T-helper 17 cell (primary cell): Measurements from ENCODE around the gene GLT8D2. TPM values are rescaled to one million over a fixed set of nuclear protein-coding genes. Genes with fewer than 3 reads are reported as not detected.
A peak's percentile ranks its signal among the peaks of the same experiment; 100 is the strongest.

Experiments used
- ATAC-seq: fragments of 150-1000 bp; cut with Tn5 transposase; 2 replicates; pipeline ENCODE4 v1.10.0; 2021; ENCODE audit warnings: mild to moderate bottlenecking, moderate library complexity
- DNase-seq, 3 donors: peaks; one replicate each; pipeline versions ENCODE4 v3.0.0 to v3.0.0-alpha.2; 2020 to 2021
- H3K9me3 ChIP-seq: one replicate; pipeline ENCODE4 v1.7.0; 2013; ENCODE audit warnings: low read length, mild to moderate bottlenecking; ENCODE audit not compliant: control insufficient read depth, poor library complexity, severe bottlenecking
- H3K27ac Mint-ChIP-seq: one replicate; pipeline ENCODE4 v1.8.0; 2022; ENCODE audit warnings: mild to moderate bottlenecking, moderate library complexity, mixed read lengths
- H3K27me3 Mint-ChIP-seq: one replicate; pipeline ENCODE4 v1.8.0; 2022; ENCODE audit warnings: mixed read lengths
- H3K36me3 Mint-ChIP-seq: one replicate; pipeline ENCODE4 v1.8.0; 2022; ENCODE audit warnings: low read depth, mixed read lengths
- H3K4me1 Mint-ChIP-seq: one replicate; pipeline ENCODE4 v1.8.0; 2022; ENCODE audit warnings: mild to moderate bottlenecking, mixed read lengths
- H3K4me3 Mint-ChIP-seq: one replicate; pipeline ENCODE4 v1.8.0; 2022; ENCODE audit warnings: mild to moderate bottlenecking, moderate library complexity, mixed read lengths
- total RNA-seq, 4 donors: library from RNA in 2 of 4; stranded (reverse) in 2 of 4; gene quantifications; one replicate each; pipeline ENCODE4 v1.2.3 and lab custom pipeline; 2022 to 2026

GLT8D2 gene
- total RNA-seq, 2 donors from 2014 or later = not detected

- Mint-ChIP-seq H3K27me3 (peaks cover 15% of the 10 kb centered on the region), H3K4me1 (peaks cover 20% of the 10 kb centered on the region), H3K4me3 (peak within 1 kb of the TSS; percentile 94), H3K27ac (peak within 1 kb of the TSS; percentile 45), H3K36me3 (peaks cover 4% of the 10 kb centered on the region)
- ATAC-seq (peak; percentile 98), DNase-seq (peak; percentile 80 to 87 (median 82))
- no peaks in the 10 kb centered on the region for H3K9me3 ChIP-seq
Measured at GRCh38 chr12:104064031-104064841, 14.2 kb upstream of the GLT8D2 start, which contains the start of gene HCFC2. Gene HCFC2 (plus strand): TSS chr12:104064531. CDS start chr12:104064561, 30 bp downstream.

DNA sequence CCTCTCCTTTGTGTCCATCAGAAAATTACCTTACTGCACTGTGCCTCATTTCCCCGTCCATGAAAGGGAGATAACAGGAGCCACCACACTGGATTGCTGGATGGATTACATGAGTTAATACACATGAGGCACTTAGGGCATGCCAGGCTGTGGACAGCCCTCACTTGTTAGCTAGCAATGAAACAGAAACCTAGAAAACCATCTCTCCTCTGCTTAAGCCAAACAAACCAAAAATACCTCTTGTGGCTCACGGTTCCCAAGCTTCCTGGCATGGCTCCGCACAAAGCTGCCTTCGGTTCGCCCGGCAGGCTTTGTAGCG is 13.7 kb upstream of the GLT8D2 start:
- DNase-seq = no peak
- Mint-ChIP-seq H3K4me3 (peak overlapping the region; percentile 94), H3K27me3 (peaks cover 20% of the 10 kb centered on the region), H3K27ac (no peak overlapping the region), H3K4me1 (peaks cover 19% of the 10 kb centered on the region), H3K36me3 (peaks cover 5% of the 10 kb centered on the region)
- peak; percentile 29 for ATAC-seq
- no peaks in the 10 kb centered on the region for H3K9me3 ChIP-seq

DNA sequence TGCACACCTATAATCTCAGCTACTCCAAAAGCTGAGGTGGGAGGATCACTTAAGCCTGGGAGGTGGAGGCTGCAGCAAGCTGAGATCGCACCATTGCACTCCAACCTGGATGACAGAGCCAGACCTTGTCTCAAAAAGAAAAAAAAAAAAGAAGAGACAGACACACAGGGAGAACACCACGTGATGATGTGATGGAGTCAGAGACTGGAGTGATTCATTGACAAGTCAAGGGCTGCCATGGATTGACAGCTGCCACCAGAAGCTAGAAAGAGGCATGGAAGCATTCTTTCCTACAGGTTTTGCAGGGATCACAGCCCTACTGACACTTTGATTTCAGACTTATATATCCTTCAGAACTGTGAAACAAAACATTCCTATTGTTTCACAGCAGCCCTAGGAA is 10.8 kb upstream of the GLT8D2 start:
- Mint-ChIP-seq H3K4me3 (no peak overlapping the region), H3K4me1 (peaks cover 5% of the 10 kb centered on the region), H3K27ac (no peak overlapping the region), H3K36me3 (peaks cover 6% of the 10 kb centered on the region), H3K27me3 (peaks cover 31% of the 10 kb centered on the region)
- H3K9me3 ChIP-seq = no peaks in the 10 kb centered on the region
- DNase-seq (no peak), ATAC-seq (no peak)

DNA sequence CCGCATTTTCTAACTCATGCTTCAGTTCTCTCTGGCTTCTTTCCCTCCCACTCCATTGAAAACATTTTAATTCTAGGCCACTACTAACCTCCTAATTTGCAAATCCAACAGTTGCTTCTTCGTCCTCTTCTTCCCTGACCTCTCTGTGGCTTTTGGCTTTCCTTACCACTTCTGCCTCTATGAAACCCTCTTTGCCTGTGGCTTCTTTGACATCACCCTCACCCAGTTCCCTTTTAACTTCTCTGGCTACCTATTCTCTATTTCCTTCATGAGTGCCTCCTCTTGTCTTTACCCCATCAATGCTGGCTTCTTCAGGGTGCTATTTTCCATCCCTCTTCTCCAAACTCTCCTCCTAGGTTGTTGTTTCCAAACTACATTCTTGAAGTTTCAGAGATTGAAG is 10.0 kb upstream of the GLT8D2 start:
- no peak overlapping the region for H3K27ac Mint-ChIP-seq
- H3K27me3 Mint-ChIP-seq = peaks cover 39% of the 10 kb centered on the region
- H3K4me1 Mint-ChIP-seq = peaks cover 5% of the 10 kb centered on the region
- no peak overlapping the region for H3K4me3 Mint-ChIP-seq
- no peak for DNase-seq
- H3K36me3 Mint-ChIP-seq = peaks cover 6% of the 10 kb centered on the region
- no peak for ATAC-seq
- H3K9me3 ChIP-seq = no peaks in the 10 kb centered on the region

DNA sequence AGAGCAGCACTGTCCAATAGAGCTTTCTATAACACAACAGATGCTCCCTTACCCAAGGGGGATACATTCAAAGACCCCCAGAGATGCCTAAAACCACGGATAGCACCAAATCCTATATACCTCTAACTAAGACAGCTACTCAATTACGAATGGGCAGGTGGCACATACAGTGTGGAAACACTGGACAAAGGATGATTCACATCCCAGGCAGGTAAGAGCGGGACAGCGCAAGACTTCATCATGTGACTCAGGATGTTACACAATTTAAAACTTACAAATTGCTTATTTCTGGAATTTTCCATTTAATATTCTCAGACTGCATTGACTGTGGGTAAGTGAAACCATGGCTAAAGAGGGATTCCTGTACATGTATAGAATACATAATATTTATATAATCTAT is 8.8 kb upstream of the GLT8D2 start:
- no peaks in the 10 kb centered on the region for H3K9me3 ChIP-seq
- ATAC-seq (no peak), DNase-seq (no peak)
- Mint-ChIP-seq H3K27ac (no peak overlapping the region), H3K36me3 (peaks cover 6% of the 10 kb centered on the region), H3K4me1 (peaks cover 5% of the 10 kb centered on the region), H3K27me3 (peaks cover 49% of the 10 kb centered on the region), H3K4me3 (no peak overlapping the region)

DNA sequence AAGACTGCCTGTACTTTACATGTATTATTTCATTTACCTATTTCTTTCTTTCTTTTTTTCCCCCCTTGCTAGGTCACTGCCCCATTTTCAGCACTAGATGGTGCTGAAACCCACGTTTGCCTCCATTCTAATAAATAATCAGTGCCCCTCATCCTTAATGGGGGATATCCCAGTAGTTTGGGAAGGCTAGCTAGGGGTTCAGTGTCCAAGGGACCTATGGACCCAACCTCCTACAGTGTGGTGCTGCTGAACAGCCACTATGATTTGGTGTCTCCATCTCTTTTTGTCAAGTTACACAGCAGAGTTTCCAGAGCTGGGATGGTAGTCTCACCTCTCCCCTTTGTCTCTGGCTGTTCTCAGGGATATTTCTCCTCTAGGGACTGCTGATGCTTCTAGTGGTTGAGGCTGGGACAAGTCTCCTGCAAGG is 7.8 kb upstream of the GLT8D2 start:
- Mint-ChIP-seq H3K27ac (no peak overlapping the region), H3K4me1 (peaks cover 3% of the 10 kb centered on the region)
- no peak for DNase-seq

DNA sequence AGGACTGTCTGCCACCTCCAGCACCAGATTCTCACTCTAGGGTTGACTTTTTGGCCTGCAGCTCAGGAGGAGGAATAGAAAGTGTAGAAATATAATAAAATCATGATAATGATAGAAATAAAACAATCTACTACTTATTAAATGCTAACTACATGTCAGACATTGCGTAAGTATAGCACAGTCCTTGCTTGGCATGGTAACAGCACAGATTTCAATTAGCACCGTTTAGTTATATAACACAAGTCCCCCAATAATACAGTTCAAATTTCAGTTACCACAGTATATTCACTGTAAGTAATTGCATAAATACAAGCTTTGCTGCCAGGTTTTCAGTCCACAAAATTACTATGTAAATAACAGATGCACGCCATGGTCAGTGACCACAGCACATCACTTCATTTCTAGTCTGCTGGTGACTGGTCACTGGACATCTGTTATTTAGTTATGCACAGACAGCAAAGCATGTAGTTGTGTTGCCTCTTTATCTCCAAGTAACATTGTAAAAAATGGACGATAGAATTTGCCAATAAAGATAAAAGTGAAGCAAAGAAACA is 6.5 kb upstream of the GLT8D2 start:
- DNase-seq (no peak), ATAC-seq (no peak)
- H3K4me1 Mint-ChIP-seq = peaks cover 3% of the 10 kb centered on the region
- H3K36me3 Mint-ChIP-seq = peaks cover 6% of the 10 kb centered on the region
- H3K9me3 ChIP-seq = no peaks in the 10 kb centered on the region
- H3K4me3 Mint-ChIP-seq = no peak overlapping the region
- peaks cover 57% of the 10 kb centered on the region for H3K27me3 Mint-ChIP-seq
- no peak overlapping the region for H3K27ac Mint-ChIP-seq

More for the DNA sequence above, 7.8 kb upstream of the GLT8D2 start:
- peak; percentile 63 for ATAC-seq
- H3K27me3 Mint-ChIP-seq = peaks cover 57% of the 10 kb centered on the region
- peaks cover 6% of the 10 kb centered on the region for H3K36me3 Mint-ChIP-seq
- H3K4me3 Mint-ChIP-seq = no peak overlapping the region
- H3K9me3 ChIP-seq = no peaks in the 10 kb centered on the region

GRCh38 chr12:104055686-104056388 is 5.8 kb upstream of the GLT8D2 start:
- Mint-ChIP-seq H3K27ac (no peak overlapping the region), H3K36me3 (peaks cover 6% of the 10 kb centered on the region), H3K27me3 (peaks cover 57% of the 10 kb centered on the region), H3K4me1 (peaks cover 3% of the 10 kb centered on the region), H3K4me3 (no peak overlapping the region)
- ATAC-seq (no peak), DNase-seq (no peak)
- H3K9me3 ChIP-seq = no peaks in the 10 kb centered on the region

GRCh38 chr12:104054681-104055346 is 4.8 kb upstream of the GLT8D2 start:
- ATAC-seq (no peak), DNase-seq (no peak)
- Mint-ChIP-seq H3K36me3 (peaks cover 2% of the 10 kb centered on the region), H3K27me3 (peaks cover 55% of the 10 kb centered on the region), H3K4me3 (no peak overlapping the region), H3K4me1 (peaks cover 3% of the 10 kb centered on the region), H3K27ac (no peak overlapping the region)
- no peaks in the 10 kb centered on the region for H3K9me3 ChIP-seq

GRCh38 chr12:104050436-104050835 is 449 bp upstream of the GLT8D2 start:
- Mint-ChIP-seq H3K4me3 (no peak overlapping the region), H3K36me3 (no peaks in the 10 kb centered on the region)

GRCh38 chr12:104049278-104049902 is 597 bp downstream of the GLT8D2 start:
- Mint-ChIP-seq H3K27me3 (peaks cover 38% of the 10 kb centered on the region), H3K4me1 (peaks cover 9% of the 10 kb centered on the region), H3K36me3 (no peaks in the 10 kb centered on the region), H3K27ac (no peak overlapping the region), H3K4me3 (no peak overlapping the region)
- DNase-seq = no peak
- no peaks in the 10 kb centered on the region for H3K9me3 ChIP-seq
- ATAC-seq = no peak

More at GRCh38 chr12:104050436-104050835, 449 bp upstream of the GLT8D2 start:
- H3K9me3 ChIP-seq = no peaks in the 10 kb centered on the region
- peaks cover 48% of the 10 kb centered on the region for H3K27me3 Mint-ChIP-seq
- peaks cover 5% of the 10 kb centered on the region for H3K4me1 Mint-ChIP-seq
- no peak for ATAC-seq
- no peak overlapping the region for H3K27ac Mint-ChIP-seq
- no peak for DNase-seq

DNA sequence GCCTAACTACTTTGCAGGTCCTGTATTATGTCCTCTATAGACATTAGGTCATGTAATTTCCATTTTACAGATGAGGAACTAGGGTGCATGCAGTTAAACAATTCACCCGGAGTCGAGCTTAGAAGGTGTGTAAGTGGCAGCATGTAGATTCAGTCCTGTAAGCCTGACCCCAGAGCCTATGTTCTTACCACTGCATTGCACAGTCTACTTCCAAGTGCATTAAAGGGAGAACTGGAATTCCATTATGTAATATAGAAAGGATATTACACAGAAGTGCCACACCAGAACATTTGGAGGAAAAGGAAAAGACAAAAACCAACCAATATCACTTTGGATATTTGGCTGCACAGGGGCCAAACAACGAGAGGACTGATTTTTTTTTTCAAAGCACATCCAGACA is 1.2 kb downstream of the GLT8D2 start:
- peaks cover 9% of the 10 kb centered on the region for H3K4me1 Mint-ChIP-seq
- no peak overlapping the region for H3K27ac Mint-ChIP-seq
- H3K27me3 Mint-ChIP-seq = peaks cover 33% of the 10 kb centered on the region
- no peak overlapping the region for H3K4me3 Mint-ChIP-seq
- no peak for DNase-seq
- ATAC-seq = no peak
- no peaks in the 10 kb centered on the region for H3K36me3 Mint-ChIP-seq
- no peaks in the 10 kb centered on the region for H3K9me3 ChIP-seq

GRCh38 chr12:104048162-104048561 is 1.8 kb downstream of the GLT8D2 start:
- Mint-ChIP-seq H3K27me3 (peaks cover 30% of the 10 kb centered on the region), H3K4me3 (no peak overlapping the region), H3K4me1 (peaks cover 9% of the 10 kb centered on the region), H3K36me3 (no peaks in the 10 kb centered on the region), H3K27ac (no peak overlapping the region)
- ATAC-seq = no peak
- no peak for DNase-seq
- no peaks in the 10 kb centered on the region for H3K9me3 ChIP-seq
